Peyer's patch (tissue), 4 donors: ENCODE data around the gene MOCOS.

Experiments used
- CTCF ChIP-seq, 6 experiments: fragments of 450-650 bp in 4 of 6; fragments of 200-600 bp in 2 of 6; sonication (generic) in 1 of 6; IDR thresholded peaks; one replicate each; pipeline ENCODE4 v1.5.1; 2017 to 2019; ENCODE audit warnings: antibody characterized with exemption in 6 of 6, mild to moderate bottlenecking in 3 of 6, moderate library complexity in 1 of 6
- POLR2A ChIP-seq, 2 donors: fragments of 450-650 bp; IDR thresholded peaks; one replicate each; pipeline ENCODE4 v1.5.1; 2017; ENCODE audit warnings: antibody characterized with exemption in 2 of 2, mild to moderate bottlenecking in 2 of 2, moderate library complexity in 2 of 2

- TF ChIP-seq CTCF (IDR thresholded peaks at IDR 0.05) (no peak), POLR2A (IDR thresholded peaks at IDR 0.05) (no peak)
These were observed 101.4 kb downstream of the MOCOS start for GRCh38 chr18:36288689-36289088.
